ENCODE results near the gene ZNF611.

- TF ChIP-seq EZH2 (IDR thresholded peaks at IDR 0.05; ENCODE audit: insufficient read depth, poor library complexity, severe bottlenecking): no peak
- no peak for TF ChIP-seq EZH2phosphoT487 (IDR thresholded peaks at IDR 0.05; ENCODE audit: insufficient read depth, low read depth)
Observed at GRCh38 chr19:52749780-52750179, 14.9 kb upstream of the ZNF611 start.

All from GM23248 (cell line).